HG02885 (cell line): Measurements from ENCODE around the gene ARF3.

Experiments
- ATAC-seq: cut with Tn5 transposase; IDR thresholded peaks from one replicate; pipeline ENCODE4 v1.9.1; 2021; ENCODE audit warnings: mild to moderate bottlenecking; ENCODE audit not compliant: unreplicated experiment, poor library complexity

ARF3 gene

DNA sequence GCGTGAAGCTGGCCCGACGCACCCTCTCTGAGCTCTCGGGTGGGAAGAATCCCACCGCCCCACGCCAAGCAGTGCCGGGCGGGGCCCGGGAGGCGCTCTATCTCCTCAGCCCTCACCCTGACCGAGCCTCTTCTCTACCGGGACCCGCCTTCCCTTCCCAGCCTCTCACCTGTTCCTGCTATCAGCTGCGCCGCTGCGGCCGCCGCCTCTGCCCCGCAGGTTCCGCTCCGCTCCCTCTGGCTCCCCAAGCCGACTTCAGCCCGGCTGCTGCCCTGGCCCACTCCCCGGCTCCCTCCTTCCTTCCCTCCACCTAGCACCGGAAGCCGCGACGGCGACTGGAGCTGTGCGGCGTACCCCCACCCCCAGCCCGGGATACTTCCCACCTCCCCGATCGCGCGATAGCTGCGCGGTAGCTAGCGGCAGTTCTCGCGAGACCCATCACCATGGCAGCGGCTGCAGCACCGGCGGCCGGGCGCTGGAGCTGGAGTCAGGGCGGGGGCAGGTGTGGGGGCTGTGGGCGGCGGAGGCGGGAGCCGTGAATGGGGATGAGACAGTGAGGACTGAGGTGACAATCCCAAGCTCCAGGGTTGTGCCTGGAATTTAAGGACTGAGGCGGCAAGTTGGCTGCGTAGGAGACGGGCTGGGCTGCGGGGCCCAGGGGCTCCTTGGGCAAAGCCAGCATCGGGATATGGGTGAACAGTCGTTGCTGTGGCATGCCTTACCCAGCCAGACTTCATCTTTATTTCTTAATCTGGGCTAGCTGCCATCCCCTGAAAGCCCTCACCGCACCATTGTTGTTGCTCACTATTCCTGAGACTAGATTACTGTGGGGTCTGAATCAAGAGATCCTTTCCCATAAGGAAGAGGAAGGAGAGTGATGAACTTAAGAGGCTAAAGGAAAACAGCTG lies at the start of gene ARF3:
TSS of gene ARF3 (minus strand) at position 347 of the 908 bp plus-strand sequence. CDS start 16,392 bp downstream, outside the sequence.
- peak; percentile 96 for ATAC-seq

DNA sequence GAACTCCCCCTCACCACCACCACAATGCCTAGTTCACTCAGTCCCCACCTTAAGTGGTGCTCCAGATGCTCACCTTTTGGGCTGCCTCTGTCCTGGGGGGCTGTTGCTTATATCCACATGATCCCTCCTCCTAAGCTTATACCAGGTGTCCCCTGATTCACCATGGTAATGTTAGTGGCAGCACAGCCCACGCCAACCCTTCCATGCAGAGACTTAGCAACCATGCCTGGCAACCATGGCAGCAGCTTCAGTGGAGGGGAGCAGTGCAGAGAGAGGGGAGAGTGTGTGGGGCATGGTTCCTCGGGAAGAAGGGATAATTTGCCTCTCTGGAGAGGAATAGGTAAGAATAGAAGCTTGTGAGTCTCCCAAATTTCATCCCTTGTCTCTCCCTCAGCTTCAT lies 43.1 kb upstream of the ARF3 start:
- no peak for ATAC-seq

DNA sequence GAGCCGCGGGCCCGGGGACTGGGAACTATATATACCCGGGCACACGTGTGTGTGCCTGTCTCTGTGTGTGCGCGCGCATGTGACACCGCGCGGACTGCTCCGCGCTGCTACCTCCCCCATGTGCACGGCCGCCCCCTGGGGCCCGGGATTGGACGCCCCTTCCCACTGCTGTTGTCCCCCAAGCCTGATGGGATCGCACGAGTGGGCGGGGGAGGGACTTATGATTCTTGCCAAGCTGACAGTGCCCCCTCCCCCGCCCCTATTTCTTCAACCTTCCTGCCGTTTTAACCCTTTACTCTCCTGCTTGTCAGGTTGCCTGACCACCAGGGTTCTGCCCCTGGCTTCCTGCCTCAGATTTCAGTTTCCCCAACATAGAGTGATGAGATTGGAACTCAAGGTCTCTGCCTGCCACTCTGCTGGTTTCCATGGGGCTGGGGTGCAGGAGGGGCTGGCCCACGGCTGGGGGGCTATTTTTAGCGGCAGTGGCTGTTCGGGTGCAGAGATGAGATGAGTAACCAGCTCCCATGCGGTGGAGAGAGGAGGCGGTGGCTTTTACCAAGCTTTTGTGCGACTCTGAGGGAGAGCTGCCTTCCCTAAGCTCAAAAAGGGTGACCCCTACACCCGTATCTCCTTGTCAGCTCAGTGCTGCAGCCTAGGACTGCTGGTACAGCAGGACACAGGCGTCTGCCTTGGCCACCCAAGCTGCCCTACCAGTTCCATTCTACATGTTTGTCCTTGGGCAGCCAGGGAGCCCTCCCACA lies 42.3 kb upstream of the ARF3 start, which contains the start of gene DDN:
TSS of gene DDN (minus strand) at position 5 of the 761 bp plus-strand sequence. CDS start 88 bp downstream, outside the sequence.
- ATAC-seq = peak; percentile 37

DNA sequence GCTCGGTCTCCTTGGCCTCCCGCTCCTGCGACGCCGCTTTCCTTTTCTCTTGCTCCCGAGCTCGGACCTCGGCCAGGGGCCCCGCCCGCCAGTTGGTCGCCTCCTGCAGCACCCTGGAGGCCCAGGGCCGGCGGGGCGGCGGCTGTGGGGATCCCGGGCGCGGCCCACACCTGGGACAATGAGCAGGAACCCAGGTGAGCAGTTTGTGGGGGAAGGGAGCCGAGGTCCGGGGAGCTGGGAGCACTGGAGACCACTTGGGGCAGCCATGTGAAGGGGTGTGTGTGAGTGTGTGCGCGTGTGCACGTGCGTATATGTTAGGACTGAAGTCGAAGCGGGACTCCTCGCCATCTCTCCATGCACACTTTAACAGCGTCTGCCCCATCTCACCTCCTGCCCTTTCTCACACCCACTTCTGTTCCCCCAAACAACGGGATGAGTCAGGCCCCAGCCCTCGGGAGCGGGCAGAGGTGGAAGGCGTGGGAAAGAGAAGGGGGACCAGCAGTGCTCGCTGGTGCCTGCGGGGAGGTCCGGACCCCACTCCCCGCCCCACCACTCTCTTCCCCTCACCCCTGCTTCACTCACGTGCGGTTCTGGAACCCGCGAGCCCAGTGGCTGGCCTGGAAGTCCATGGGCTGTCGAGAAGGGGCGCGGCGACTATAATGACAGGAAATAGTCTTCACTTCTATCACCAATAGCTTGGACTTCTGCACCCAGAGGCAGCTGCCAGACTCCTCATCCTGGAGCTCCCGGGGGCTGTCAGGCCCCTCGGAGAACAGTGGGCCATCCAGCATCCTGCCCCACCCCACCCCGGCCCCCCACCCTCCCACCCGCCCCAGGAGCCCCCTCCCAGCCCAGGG lies 41.4 kb upstream of the ARF3 start:
- ATAC-seq = peak; percentile 13

- ATAC-seq = peak; percentile 41
Observed at GRCh38 chr12:48997719-48998496, 40.6 kb upstream of the ARF3 start.

GRCh38 chr12:48996794-48997718 lies 39.8 kb upstream of the ARF3 start:
- ATAC-seq = peak; percentile 37

GRCh38 chr12:48995086-48995879 lies 38.0 kb upstream of the ARF3 start:
- peak; percentile 33 for ATAC-seq

DNA sequence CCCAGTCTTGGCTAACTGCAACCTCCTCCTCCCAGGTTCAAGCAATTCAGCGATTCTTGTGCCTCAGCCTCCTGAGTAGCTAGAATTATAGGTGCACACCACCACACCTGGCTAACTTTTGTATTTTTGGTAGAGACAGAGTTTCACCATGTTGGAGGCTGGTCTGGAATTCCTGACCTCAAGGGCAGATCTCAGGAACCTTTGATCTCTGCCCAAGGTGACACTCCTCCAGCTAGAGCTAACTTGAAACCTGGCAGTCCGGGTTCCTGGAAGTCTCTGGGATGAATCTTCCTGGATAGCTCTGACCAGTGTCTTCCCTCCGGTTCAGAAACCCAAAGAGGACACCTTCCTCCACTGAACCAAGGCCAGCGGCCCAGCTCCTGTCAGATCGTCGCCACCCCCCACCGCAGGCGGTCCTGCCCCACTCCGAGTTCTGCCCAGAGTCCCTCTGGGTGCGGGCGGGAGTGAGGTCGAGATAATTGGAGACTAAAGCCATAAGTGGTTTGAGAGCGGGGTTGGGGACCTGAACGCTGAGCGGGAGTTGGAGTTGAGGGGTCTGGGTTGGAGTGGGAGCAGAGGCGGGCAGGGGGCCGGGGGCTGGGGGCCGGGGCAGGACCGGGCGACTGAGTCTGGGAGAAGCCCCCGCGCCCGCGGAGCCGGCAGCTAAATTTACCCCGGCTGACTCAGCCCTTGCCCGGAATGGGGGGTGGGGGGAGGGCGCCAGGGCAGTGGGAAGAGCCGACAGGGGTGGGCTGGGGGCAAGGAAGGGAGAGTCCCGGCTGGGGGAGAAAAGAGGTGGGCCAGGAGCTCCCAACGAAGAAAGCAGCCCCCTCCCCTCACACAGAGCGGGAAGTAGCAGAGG lies 37.2 kb upstream of the ARF3 start:
- no peak for ATAC-seq

- ATAC-seq = no peak
Observed at GRCh38 chr12:48993787-48994186, 36.5 kb upstream of the ARF3 start.

DNA sequence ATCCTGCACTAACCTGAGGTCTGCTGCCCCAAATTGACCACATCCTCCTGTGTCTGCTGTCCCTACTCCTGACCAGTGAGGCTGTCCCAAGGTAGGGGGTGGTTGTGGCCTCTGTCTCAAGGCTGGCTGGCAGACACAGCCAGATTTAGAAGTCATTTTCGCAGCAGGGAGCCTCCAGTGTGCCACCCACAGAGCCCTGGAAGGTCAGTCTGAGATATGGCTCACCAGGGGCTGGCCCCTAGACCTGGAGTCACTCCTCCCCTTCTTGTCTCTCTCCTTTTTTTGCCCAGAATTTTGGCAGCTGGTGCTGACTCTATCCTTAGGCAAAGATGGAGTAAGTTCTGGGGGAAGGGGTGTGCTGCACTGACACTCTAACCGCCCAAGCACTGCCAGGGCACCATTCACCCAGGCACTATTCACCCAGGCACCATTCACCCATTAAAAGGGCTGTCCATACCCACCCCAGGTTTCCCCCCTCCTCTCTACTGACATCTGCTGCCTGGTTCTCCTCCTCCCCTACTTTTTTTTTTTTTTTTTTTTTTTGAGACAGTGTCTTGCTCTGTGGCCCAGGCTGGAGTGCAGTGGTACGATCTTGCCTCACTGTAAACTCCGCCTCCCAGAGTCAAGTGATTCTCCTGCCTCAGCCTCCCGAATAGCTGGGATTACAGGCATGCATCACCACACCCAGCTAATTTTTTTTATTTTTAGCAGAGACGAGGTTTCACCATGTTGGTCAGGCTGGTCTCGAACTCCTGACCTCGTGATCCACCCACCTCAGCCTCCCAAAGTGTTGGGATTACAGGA lies 34.2 kb upstream of the ARF3 start:
- ATAC-seq = no peak

DNA sequence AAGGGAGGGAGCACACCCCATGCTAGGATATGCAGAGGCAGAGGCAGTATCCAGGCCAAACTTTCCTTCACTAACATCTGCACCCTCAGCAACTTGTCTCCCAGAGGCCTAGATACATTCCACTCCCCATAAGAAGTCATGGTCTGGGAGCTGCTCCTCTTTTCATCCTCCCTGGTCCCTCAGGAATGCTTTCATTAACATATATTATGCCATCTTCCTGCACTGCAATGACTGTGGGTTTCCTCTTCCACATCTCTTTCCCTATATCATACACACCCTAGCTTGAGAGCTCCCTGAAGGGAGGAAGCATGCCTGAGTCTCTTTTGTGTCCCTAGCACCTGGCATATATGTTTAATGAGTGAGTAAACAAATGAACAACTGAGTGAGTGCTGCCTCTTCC lies 33.3 kb upstream of the ARF3 start:
- no peak for ATAC-seq

DNA sequence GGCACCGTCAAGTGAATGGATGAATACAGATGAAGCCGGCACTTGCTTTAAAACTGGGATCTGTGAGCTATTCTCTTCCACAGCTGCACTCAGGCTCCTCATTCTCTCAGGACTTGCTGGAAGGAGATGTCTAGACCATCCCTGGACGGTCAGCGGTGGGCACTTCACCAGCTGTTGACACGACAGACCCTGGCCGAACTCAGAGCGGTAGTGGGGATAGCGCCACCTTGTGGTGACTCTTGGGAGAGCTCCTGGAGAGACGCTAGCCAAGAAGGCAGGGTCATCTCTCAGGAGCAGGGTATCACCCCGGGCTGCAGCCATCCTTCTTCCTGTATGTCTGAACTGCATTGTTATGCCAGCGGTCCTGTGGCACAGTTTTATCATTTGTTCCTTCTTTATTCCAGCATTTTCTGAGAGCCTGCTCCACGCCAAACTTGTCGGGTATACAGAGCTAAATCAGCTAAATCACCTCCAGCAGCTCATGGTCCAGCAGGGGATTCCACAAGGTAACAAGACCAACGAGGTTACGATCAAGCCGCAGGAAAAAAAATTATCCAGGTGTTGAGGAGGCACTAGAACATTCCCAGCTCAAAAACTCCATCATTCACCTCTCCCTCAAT lies 30.9 kb upstream of the ARF3 start:
- ATAC-seq = no peak

DNA sequence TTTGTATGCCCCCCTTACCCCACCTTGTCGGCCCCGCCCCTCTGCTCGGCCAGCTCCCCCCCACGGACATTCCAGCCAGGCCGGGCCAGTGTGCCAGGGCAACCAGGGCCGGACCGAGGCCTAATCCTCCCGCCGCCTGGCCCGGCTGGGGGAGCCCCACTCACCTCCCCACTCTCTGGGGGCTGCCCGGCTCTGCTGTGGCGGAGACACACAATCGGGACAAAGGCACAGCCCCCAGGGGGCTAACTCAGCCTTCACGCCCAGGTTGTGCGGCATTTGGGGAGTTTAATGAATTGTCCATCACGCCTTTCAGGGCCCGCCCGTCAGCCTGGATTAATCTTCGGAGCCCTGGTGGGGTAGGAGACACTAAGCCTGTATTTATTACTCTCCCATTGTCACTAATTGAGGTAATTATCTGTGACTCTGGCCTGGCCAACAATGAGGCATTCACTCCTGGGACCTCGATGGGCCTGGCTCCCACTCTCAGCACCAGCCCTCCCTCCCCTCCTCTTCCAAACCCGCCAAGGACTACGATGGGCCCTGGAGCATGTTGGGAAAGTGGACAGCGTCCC lies 29.5 kb upstream of the ARF3 start:
- ATAC-seq = no peak

DNA sequence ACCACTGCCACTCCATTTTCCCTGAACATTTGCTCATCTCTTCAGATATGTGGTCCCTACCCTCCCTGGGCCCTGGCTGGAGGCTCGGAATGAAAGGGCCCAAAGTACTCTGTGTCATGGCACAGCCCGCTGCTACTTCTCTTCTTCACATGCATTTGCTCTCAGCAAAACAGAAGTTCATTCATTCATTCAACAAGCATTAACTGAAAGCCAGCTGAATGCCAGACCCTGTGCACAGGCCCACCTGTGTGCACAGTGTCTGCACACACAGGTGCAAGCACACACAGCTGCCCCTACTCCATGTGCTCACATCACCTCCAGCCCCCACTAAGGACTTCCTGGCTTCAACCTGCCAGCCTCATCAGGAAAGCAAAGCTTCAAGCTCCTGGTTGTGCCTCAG lies 28.6 kb upstream of the ARF3 start:
- no peak for ATAC-seq

DNA sequence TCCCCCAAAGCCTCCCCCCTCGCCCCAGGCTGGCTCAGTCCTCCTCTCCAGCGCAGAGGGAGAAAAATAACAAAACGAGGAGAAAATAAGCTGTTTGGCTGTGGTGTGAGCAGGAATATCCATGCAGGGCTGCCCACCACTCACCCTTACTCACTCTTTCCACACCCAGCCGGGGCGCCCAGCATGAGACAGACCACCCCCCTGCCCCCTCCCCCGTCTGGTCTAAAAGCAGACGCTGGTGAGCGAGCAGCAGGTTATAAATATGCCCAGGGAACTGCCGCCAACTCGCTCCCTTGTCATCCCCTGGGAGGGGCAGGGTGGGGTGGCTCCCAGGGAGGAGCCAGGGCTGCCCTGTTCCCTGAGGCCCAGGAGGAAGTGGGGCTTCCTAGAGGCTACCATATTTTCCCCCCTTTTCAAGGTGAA lies 28.2 kb upstream of the ARF3 start:
- no peak for ATAC-seq
